A549 (cell line): ENCODE data around the gene CCDC171. TPM values are rescaled to one million over a fixed set of nuclear protein-coding genes. Genes with fewer than 3 reads are reported as not detected.

Experiments
- ATAC-seq, 2 experiments: fragments of 200-7000 bp in 1 of 2; fragments of >200 bp in 1 of 2; cut with Nextera tagmentation in 1 of 2; cut with Tn5 transposase in 1 of 2; 3 replicates each; pipeline versions ENCODE4 v1.8.0 to v1.9.1; 2018 to 2020; ENCODE audit warnings: mild to moderate bottlenecking in 1 of 2, moderate library complexity in 1 of 2
- CTCF ChIA-PET: fragments of 300-600 bp; sonication (Branson Sonifier 250); formaldehyde crosslinking; extraction: SDS; loops from one replicate; lab custom pipeline; 2021; ENCODE audit warnings: antibody characterized with exemption, inconsistent platforms; lab: Yijun Ruan, JAX
- POLR2A ChIA-PET: fragments of 350-600 bp; formaldehyde crosslinking; extraction: SDS; loops from one replicate; lab custom pipeline; 2021; ENCODE audit warnings: antibody characterized with exemption, inconsistent platforms; lab: Yijun Ruan, JAX
- DNase-seq, 2 experiments: peaks; one replicate each; pipeline versions ENCODE4 v3.0.0 to v3.0.0-alpha.2; 2011 to 2016; ENCODE audit warnings: low read depth in 1 of 2, low spot score in 1 of 2
- FAIRE-seq: peaks from 2 replicates; lab custom pipeline; 2011; peaks lifted over from hg19 to GRCh38; lab: Jason Lieb, UNC
- H3K27ac ChIP-seq, 2 experiments: fragments of >200 bp; sonication (Bioruptor Twin); formaldehyde crosslinking; 3 replicates each; pipeline ENCODE4 v1.5.1; 2016 to 2017
- H3K4me1 ChIP-seq: fragments of >200 bp; sonication (Bioruptor Twin); formaldehyde crosslinking; 3 replicates; pipeline ENCODE4 v1.6.1; 2016
- H3K4me2 ChIP-seq: fragments of >200 bp; sonication (Bioruptor Twin); formaldehyde crosslinking; 3 replicates; pipeline ENCODE4 v1.6.1; 2016
- H3K4me3 ChIP-seq: fragments of >200 bp; sonication (Bioruptor Twin); formaldehyde crosslinking; 3 replicates; pipeline ENCODE4 v1.5.1; 2016
- H3K9me3 ChIP-seq: fragments of >200 bp; sonication (Bioruptor Twin); formaldehyde crosslinking; 3 replicates; pipeline ENCODE4 v1.6.1; 2016
- BHLHE40 ChIP-seq: IDR thresholded peaks from 2 replicates; pipeline ENCODE4 v1.6.1; 2012; ENCODE audit warnings: low read depth, low read length, inconsistent platforms
- CBX2 ChIP-seq: fragments of 200-600 bp; sonication (generic); IDR thresholded peaks from 2 replicates; pipeline ENCODE4 v1.6.1; 2016; ENCODE audit warnings: low read depth, mild to moderate bottlenecking, borderline replicate concordance
- CTCF ChIP-seq: fragments of >200 bp; sonication (Bioruptor Twin); formaldehyde crosslinking; IDR thresholded peaks from 3 replicates; pipeline ENCODE4 v1.5.1; 2016
- EHF ChIP-seq: fragments of 250-450 bp; sonication (Bioruptor Pico); IDR thresholded peaks from 2 replicates; pipeline ENCODE4 v1.5.0; 2020; ENCODE audit warnings: mild to moderate bottlenecking
- EHMT2 ChIP-seq: fragments of 200-600 bp; sonication (generic); IDR thresholded peaks from 2 replicates; pipeline ENCODE4 v1.6.1; 2016; ENCODE audit warnings: antibody characterized with exemption, low read depth, mild to moderate bottlenecking, moderate library complexity
- EP300 ChIP-seq, 2 experiments: fragments of >200 bp; sonication (Bioruptor Twin); formaldehyde crosslinking; IDR thresholded peaks; 2 replicates in 1 of 2; 3 replicates in 1 of 2; pipeline ENCODE4 v1.6.1; 2016 to 2017
- HEYL ChIP-seq: fragments of 250-450 bp; sonication (Bioruptor Pico); IDR thresholded peaks from 2 replicates; pipeline ENCODE4 v1.8.0; 2021; ENCODE audit warnings: mild to moderate bottlenecking, moderate library complexity
- KDM1A ChIP-seq: fragments of 200-600 bp; sonication (generic); IDR thresholded peaks from 2 replicates; pipeline ENCODE4 v1.6.1; 2016; ENCODE audit warnings: low read depth, mild to moderate bottlenecking
- KDM5A ChIP-seq: fragments of 200-600 bp; sonication (generic); IDR thresholded peaks from 2 replicates; pipeline ENCODE4 v1.6.1; 2016; ENCODE audit warnings: antibody characterized with exemption, mild to moderate bottlenecking
- MAFK ChIP-seq: fragments of 450-650 bp; IDR thresholded peaks from 2 replicates; pipeline ENCODE4 v1.6.1; 2014; ENCODE audit not compliant: partially characterized antibody
- MAX ChIP-seq: IDR thresholded peaks from 2 replicates; pipeline ENCODE4 v1.6.1; 2012
- MYC ChIP-seq: IDR thresholded peaks from 2 replicates; pipeline ENCODE4 v1.6.1; 2012; ENCODE audit warnings: mild to moderate bottlenecking, inconsistent platforms, low read length, improper control_type of control experiment, borderline replicate concordance
- NFE2L2 ChIP-seq: fragments of 150-350 bp; conservative IDR thresholded peaks from 2 replicates; pipeline ENCODE4 v1.6.1; 2014; ENCODE audit warnings: low read length
- NPAS2 ChIP-seq: fragments of 250-450 bp; sonication (Bioruptor Pico); IDR thresholded peaks from 2 replicates; pipeline ENCODE4 v1.8.0; 2022; ENCODE audit warnings: mild to moderate bottlenecking, moderate library complexity, borderline replicate concordance
- PHF8 ChIP-seq: fragments of 200-600 bp; sonication (generic); IDR thresholded peaks from 2 replicates; pipeline ENCODE4 v1.6.1; 2016; ENCODE audit warnings: low read depth, mild to moderate bottlenecking, antibody characterized with exemption, moderate library complexity, borderline replicate concordance
- RCOR1 ChIP-seq: fragments of 150-350 bp; IDR thresholded peaks from 2 replicates; pipeline ENCODE4 v1.6.1; 2014; ENCODE audit warnings: antibody characterized with exemption, low read length, low read depth
- REST ChIP-seq: fragments of 200-600 bp; sonication (generic); IDR thresholded peaks from 2 replicates; pipeline ENCODE4 v1.6.1; 2016; ENCODE audit warnings: antibody characterized with exemption, mild to moderate bottlenecking, moderate library complexity
- RNF2 ChIP-seq: fragments of 200-600 bp; sonication (generic); IDR thresholded peaks from 2 replicates; pipeline ENCODE4 v1.6.1; 2016; ENCODE audit warnings: low read depth, mild to moderate bottlenecking, antibody characterized with exemption, moderate library complexity, borderline replicate concordance
- SMC3 ChIP-seq: fragments of >200 bp; sonication (Bioruptor Twin); formaldehyde crosslinking; IDR thresholded peaks from 3 replicates; pipeline ENCODE4 v1.6.1; 2018; ENCODE audit warnings: inconsistent platforms
- TFCP2L1 ChIP-seq: fragments of 250-450 bp; sonication (Bioruptor Pico); IDR thresholded peaks from 2 replicates; pipeline ENCODE4 v1.5.0; 2021; ENCODE audit warnings: mild to moderate bottlenecking
- ZFP36 ChIP-seq: fragments of 450-650 bp; IDR thresholded peaks from 2 replicates; pipeline ENCODE4 v1.6.1; 2014; ENCODE audit warnings: borderline replicate concordance; ENCODE audit not compliant: partially characterized antibody
- ZNF302 ChIP-seq: fragments of 250-450 bp; sonication (Bioruptor Pico); IDR thresholded peaks from 2 replicates; pipeline ENCODE4 v1.9.0; 2021; ENCODE audit warnings: inconsistent platforms, mild to moderate bottlenecking, moderate library complexity
- ZSCAN20 ChIP-seq: fragments of 250-450 bp; sonication (Bioruptor Pico); IDR thresholded peaks from 2 replicates; pipeline ENCODE4 v1.8.0; 2022; ENCODE audit warnings: mild to moderate bottlenecking, moderate library complexity
- WGBS: methylation state at CpG from one replicate; pipeline ENCODE4 v1.1.6; 2017; ENCODE audit errors: missing lambda C conversion rate; 5-methylcytosine and 5-hydroxymethylcytosine counted together
- polyA plus RNA-seq, 4 experiments: library from polyadenylated mRNA; depleted of rRNA in 3 of 4; stranded (reverse); fragments of >200 nt; fragmentation: RNase III in 1 of 4; extraction: RNeasy Plus Mini Kit Qiagen cat#74134 plus additional on column Dnase treatment in 1 of 4; gene quantifications; 2 replicates in 3 of 4; 3 replicates in 1 of 4; pipeline ENCODE4 v1.2.3, GENCODE V29; 2011 to 2017
- TF ChIP-seq, protein P1 (sequence below): IDR thresholded peaks from 2 replicates; pipeline ENCODE4 v1.6.1; 2012; ENCODE audit warnings: low read depth, borderline replicate concordance

The CCDC171 gene
- polyA plus RNA-seq, 2 of the 4 experiments (the other 2 are of a cell fraction): 0.88 to 1.3 TPM

GRCh38 chr9:15553528-15553898 lies 670 bp downstream of the CCDC171 start:
- WGBS: 6% methylated on average over 12 of the region's 13 CpGs
- Histone ChIP-seq H3K4me1 (0 out of 3 replicates have a peak, but pooled peaks cover 4% of the 10 kb centered on the region), H3K9me3 (no peaks in the 10 kb centered on the region), H3K4me3 (peak overlapping the region; percentile 76), H3K27ac (peak overlapping the region; percentile 85 to 91), H3K4me2 (peak overlapping the region; percentile 80)
- TF ChIP-seq ZSCAN20 (no peak), ZFP36 (no peak), RCOR1 (no peak), BHLHE40 (no peak), CBX2 (no peak), NFE2L2 (no peak), EP300 (IDR thresholded peaks at IDR 0.05) (no peak), CTCF (no peak), KDM1A (no peak)
- DNase-seq (no peak), FAIRE-seq (no peak), ATAC-seq (peak; percentile 20 to 21; a peak in 5 of 6 replicates)
- CTCF ChIA-PET: interaction anchor here (0.6 to 1.9 kb wide), 5 partner anchors 11 to 1608 kb away, joined by 3 to 13 read pairs (median 4); no protein-coding TSS in a partner anchor
- POLR2A ChIA-PET: interaction anchor here (0.7 to 2.6 kb wide), 7 partner anchors 10 to 85 kb away, joined by 3 to 52 read pairs (median 4); partner anchors contain the start of gene PSIP1

DNA sequence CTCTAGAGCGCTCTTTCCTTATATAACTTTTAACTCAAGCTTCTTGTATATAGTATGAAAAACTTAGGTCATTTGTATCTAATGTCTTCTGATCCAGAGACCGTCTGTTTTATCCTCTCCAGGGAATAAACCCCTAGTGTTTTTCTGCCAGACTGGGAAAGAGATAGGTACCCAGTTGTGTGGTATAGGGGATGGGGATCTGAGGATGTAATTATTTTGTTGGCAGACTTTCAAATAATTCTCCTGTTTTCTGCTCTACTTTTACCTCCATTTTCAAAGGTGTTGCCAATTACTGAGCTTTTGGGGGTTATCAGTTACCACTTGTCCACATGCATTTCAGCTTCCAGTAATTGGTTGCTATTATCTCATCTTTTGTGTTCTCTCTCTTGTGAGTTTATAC lies 17.9 kb downstream of the CCDC171 start:
- WGBS: 69% methylated on average over 2 of the region's 2 CpGs
- no peak overlapping the region for H3K27ac ChIP-seq
- FAIRE-seq (no peak), ATAC-seq (no peak), DNase-seq (no peak)
- no peak overlapping the region for H3K4me3 ChIP-seq
- POLR2A ChIA-PET: no interaction called here
- CTCF ChIA-PET: interaction anchor here (0.9 to 1.7 kb wide), 2 partner anchors 18 to 87 kb away, joined by 4 read pairs; partner anchors contain the start of gene CCDC171
- TF ChIP-seq NFE2L2 (no peak), HEYL (CRISPR knock-in tag) (no peak), EHMT2 (no peak), ZFP36 (no peak), TFCP2L1 (CRISPR knock-in tag) (no peak), REST (no peak), EHF (CRISPR knock-in tag) (no peak), KDM5A (no peak), MYC (no peak), BHLHE40 (no peak), MAX (no peak), SMC3 (no peak), NPAS2 (no peak), RCOR1 (no peak), PHF8 (no peak), RNF2 (no peak), MAFK (no peak), ZNF302 (no peak)
- TF ChIP-seq, protein P1, sequence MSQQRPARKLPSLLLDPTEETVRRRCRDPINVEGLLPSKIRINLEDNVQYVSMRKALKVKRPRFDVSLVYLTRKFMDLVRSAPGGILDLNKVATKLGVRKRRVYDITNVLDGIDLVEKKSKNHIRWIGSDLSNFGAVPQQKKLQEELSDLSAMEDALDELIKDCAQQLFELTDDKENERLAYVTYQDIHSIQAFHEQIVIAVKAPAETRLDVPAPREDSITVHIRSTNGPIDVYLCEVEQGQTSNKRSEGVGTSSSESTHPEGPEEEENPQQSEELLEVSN: no peak
- H3K4me2 ChIP-seq: no peak overlapping the region
- H3K4me1 ChIP-seq: no peaks in the 10 kb centered on the region
- no peaks in the 10 kb centered on the region for H3K9me3 ChIP-seq
